Activated CD4-positive, alpha-beta T cell treated with anti-CD3 and anti-CD28 coated beads, Interleukin-2, amount 50 U/mL, for 24 hours (primary cell): ENCODE data around the gene ACTR1A.
A peak's percentile ranks its signal among the peaks of the same experiment; 100 is the strongest.
"Not testable (repeated sequence)": the region's sequence is repeated elsewhere in the genome, so short reads cannot be mapped to it uniquely, and the experiment has no call there.

ENCODE experiments used
- DNase-seq, 2 donors: peaks; one replicate each; pipeline ENCODE4 v3.0.0-alpha.2; 2020; ENCODE audit warnings: low read depth in 1 of 2, low spot score in 1 of 2

The ACTR1A gene

DNA sequence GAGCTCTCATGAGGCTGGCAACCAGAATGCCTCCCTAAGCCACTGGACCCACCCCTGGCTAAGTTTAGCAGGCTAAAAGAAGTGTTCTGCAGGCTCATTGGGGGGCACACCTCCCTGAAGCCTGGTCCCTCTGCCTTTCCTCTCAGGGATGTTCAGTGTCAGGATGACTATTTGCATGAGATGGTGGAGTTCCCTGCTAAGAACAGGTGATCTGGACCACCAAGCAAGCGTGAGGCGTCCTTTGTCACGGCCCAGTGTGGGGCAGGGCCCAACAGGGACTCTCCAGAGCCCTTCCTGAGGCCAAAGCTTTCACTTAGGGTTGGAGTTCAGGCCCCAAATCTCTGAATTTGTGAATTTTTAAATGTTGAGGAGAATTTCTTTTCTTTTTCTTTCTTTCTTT, 13.2 kb upstream of the ACTR1A start:
- no peak for DNase-seq

DNA sequence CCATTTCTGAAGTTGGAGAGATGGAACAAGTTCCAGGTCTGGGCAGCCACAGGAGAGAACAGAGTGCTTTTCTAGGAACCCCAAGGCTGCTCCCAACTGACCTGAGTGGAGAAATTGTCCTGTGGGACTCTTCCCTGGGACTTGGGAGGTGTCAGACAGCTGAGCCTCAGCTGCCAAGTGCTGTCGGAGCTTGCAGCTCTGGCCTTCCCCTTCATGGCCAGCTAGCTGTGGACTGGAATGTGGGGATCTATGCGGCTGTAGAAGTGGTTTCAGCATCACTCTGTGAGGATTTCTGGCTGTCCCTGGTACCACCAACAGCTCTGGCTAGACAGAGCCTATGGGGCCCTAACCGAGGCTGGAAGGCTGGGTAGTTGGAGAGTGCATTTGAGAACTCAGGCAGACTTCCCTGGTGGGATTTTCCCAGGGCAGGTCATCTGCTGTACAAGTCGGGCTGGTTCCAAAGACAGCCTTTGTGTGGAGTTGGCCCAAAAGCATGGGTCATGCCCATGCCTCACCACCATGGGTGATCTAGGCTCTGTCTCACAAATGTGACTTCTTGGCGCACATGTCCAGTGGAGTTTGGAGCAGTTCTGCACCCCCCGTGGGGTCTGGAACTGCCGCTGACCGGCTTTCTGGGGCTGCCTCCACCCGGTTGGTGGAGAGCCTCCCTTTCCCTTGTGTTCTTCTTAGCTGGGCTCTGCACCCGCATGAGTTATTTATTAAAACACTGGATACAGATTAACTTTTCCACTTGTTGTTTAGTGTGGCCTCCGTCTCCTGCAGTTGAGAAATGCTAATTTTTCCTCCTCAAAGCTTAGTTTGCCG, 12.2 kb upstream of the ACTR1A start:
- no peak for DNase-seq

DNA sequence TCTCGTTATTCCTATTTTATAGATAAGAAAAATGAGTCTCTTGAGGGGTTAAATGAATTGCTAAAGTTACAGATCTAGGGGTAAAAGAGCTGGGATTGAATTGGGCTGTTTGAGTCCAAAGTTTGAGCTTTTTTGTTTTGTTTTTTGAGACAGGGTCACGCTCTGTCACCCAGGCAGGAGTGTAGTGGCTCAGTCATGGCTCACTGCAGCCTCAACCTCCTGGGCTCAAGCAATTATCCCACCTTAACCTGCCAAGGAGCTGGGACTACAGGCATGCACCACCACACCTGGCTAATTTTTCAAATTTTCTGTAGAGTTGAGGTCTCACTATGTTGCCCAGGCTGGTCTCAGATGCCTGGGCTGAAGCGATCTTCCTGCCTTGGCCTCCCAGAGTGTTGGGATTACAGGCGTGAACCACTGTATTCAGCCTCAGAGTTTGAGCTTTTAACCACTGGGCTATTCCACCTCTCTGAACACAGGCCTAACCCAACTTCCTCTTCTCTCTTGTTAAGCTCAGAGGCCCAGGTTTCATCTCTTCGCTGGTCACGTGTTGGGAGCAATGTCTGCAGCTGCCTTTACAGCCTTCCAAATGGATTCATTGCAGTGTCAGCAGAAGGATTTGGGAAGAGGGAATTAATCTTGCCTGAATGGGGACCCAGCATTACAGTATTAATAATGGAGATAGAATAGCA, 9.2 kb upstream of the ACTR1A start:
- DNase-seq = no peak

DNA sequence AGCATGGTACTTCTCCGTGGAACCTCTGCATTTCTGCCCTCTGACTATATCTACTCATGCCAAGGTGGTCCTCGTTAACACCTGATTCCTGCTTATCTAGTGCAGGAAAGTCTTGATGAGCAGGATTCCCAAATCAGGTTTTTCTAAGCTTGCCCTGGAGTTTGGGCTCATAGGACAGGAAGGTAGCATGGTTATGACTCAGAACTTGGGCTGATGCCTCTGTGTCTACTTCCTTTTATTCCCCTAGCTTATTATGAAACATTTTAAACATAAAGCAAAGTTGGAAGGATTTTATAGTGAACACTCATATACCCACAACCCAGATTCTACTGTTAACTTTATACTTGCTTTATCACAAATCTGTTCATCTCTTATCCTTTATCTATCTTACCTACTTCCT, 6.9 kb upstream of the ACTR1A start:
- no peak for DNase-seq

DNA sequence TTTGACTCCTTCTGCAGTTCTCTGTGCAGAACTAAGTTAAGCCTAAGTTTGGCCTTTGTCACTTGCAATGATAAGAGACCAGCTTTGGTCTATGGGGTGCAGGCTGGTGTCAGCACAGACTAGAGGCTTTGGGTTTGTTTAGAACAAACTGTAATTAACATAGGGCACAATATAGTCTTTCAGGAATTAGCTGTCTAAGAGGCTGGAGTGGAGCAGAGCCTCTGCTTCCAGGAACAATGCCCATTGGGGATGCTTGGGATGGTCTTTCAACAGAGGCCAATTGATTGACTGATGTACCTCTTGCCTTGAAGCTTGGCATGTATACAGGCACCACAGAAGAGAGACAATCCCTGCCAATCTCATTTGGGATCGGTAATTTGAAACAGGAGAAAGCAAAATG, 6.0 kb upstream of the ACTR1A start:
- no peak for DNase-seq

DNA sequence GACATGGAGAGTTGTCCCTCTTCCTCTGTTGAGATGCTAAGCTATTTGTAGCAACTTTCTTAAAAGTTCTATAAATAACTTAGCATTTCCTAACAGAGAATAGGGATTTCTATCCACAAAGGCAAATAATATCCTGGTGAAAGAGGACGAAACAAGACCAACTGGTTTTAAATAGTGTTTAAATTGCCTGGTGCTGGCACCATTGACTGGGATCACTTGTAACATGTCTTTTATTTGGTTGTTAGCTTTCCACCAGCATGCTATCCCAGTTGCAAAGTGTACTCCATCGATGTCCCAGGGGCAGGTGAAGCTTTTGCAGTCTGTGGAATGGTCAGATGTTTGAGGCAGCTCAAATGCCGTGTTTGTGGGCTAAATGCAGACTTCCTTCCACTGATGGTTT, 5.0 kb upstream of the ACTR1A start:
- no peak for DNase-seq

DNA sequence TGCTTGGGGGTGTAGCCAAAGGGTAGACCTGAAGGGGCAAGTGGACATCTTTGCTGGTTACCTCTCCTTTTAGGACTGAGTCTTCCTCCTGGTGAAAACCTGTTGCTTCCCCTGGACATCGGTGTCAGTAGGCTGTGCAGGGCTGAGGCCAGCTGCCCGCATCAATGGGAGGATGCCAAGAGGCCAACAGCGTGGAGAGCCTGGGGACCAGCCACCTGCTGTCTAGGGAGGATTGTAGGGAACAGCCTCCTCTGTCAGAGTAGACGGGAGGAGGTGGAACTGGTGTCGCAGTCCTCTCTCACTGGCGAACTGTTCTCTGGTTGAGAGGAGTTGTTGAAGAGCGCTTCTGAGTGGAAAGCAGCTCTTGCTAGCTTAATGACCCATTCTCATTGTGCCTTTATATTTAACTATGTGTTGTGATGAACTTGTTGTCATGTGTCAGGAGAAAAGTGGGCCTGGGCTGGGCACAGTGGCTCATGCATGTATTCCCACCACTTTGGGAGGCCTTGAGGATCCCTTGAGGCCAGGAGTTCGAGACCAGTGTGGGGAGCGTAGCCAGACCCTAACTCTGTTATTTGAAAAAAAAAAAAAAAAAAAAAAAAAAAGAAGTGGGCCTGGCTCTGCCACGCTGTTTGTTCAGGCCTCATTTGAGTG, 3.1 kb upstream of the ACTR1A start:
- no peak for DNase-seq

DNA sequence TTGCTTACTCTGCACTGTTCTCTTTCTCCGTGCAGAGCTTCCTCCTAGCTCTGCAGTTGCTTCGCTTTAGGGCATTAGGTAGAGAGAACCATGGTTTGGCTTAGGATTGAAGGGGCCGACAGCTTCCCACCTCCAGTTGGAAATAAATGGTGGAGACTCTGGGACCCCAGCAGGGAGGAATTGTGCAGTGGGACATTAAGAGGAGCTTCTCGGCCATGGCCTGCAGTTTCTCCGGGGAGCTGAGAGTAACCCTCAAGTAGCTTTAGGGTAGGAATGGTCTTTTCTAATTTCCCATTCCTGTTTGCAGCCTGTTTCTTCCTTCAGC, 2.4 kb upstream of the ACTR1A start:
- DNase-seq = no peak

DNA sequence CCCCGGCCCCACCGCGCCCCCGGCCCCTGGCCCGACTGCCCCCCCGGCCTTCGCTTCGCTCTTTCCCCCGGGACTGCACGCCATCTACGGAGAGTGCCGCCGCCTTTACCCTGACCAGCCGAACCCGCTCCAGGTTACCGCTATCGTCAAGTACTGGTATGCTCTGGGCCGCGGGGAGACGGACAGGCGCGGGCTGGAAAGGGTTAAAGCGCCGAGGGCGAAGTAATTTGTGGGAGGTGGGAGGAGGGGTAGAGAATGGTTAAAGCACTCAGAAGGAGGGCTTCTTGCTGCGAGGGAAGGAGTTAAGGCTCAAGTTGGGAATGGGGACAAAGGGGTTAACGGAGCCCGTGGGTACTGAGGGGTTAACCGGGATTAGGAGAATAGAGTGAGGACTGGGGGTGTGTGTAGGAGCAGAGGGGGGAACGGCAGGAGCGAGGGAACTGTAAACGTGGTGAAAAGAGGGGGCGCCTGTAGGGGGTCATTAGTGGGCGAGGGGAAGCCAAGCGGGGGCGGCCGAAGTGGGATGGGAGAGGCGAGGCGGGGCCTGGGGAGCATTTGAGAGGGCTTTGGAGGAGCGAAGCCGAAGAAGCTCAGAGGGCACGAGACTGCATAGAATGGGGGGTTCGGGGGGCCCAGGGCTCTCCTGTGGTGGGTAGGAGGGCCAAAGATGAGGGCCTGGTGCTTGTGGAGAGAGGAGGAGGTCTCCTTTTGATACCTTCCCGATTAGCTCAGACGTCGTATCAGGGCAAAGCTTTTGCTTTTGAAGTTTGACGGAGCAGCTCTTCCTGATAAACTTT, 1.9 kb upstream of the ACTR1A start:
- peak in 1 of 2 donors; percentile 21 for DNase-seq

DNA sequence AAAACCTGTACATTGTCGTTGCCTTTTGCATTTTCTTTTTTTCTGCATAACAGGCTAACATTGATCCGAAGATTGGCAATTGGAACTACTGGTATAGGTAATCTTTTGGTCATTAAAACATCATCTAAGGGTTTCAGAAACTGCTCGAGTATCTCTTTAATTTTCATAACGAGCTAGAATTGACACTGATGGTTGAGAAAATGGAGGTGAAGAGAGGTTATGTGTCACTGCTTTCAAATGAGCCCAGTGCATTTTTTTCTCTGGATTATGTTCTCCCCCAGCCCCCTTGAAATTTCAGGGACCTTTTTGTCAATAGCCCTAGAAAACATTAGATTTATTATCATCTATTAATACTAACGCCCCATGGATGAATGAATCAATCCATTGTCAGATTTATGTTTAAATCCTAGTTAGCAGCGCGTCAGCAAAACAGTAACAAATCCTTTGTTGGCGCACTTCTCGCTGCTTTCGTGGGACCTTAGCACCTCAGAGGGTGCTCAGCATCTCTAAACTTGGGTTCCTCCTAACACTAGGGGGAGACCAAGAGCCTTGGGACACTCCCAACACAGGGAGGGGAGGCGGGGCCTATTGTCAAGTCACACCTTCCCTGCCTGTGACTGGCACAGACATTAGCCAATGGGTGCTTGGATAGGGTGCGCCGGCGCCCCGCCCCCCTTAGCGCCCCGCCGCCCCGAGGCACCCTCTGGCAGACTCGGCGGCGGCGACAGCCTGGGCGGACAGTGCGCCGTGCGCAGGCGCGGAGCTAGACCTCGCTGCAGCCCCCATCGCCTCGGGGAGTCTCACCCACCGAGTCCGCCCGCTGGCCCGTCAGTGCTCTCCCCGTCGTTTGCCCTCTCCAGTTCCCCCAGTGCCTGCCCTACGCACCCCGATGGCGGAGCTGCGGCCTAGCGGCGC, 1.0 kb upstream of the ACTR1A start, which contains the start of gene SUFU:
SUFU (plus strand) TSS at position 709 of the 915 bp plus-strand sequence; CDS start at position 890, 181 bp downstream.
- peak; percentile 94 to 100 for DNase-seq

DNA sequence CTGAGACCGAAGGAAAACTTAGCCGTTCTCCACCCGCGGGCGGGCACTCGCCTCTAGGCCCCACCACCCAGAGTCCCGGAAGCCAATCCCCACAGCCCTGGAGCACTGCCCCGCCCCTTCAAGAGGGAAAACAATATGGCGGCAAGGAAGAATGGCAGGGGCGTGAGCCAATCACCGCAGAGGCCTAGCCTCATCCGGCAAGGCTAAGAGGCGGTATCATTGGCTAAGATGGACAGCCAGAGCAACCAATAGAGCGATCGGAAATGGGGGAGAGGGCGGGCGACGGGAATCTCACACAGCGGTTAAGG, 529 bp downstream of the ACTR1A start:
- peak; percentile 93 to 98 for DNase-seq

DNA sequence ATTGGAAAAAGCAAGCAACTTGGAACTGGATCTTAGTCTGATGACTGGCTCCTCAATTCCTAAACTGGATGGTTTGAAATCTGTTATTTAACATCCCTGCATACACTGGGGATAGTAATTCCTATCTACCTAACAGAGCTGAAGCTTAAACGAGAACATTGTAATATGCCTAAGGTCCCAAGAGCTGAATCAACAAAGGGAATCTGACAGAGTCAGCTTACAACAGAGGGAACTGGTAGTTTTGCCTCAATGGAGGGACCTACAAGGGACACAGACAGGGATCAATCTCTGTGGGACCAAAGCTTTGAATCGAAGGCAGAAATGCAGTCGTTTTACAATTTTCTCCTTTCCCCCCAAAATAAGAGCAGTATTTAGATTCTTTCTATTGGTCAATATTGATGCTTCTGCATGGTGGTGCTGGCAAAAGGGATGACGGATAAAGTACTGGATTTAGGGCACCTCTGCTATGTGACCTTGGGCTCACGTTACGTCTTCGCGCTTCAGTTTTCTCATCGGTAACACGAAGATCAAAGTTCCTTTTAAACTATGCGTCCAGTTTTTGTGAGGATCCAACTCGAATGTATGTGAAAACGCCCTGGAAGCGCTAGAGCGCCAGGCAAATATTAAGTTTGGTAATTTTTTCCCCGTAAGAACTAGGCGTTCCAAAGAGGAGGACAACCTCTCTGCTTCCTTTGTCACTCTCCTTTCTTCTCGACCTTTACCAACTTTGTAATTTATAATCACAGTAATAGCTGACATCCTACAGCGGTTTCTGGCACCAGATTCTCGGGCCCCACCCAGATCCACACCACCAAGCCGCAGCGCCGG, 1.1 kb downstream of the ACTR1A start:
- DNase-seq = no peak

DNA sequence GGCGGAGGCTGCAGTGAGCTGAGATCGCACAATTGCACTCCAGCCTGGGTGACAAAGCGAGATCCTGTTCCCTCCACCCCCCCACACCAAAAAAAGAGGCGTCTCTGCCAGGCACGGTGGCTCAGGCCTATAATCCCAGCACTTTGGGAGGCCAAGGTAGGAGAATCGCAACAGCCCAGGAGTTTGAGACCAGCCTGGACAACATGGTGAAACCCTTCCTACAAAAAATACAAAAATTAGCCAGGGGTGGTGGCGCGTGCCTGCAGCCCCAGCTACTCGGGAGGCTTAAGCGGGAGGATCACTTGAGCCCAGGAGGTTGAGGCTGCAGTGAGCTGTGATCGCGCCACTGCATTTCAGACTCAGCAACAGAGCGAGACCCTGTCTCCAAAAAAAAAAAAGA, 1.8 kb downstream of the ACTR1A start:
- not testable (repeated sequence) for DNase-seq

DNA sequence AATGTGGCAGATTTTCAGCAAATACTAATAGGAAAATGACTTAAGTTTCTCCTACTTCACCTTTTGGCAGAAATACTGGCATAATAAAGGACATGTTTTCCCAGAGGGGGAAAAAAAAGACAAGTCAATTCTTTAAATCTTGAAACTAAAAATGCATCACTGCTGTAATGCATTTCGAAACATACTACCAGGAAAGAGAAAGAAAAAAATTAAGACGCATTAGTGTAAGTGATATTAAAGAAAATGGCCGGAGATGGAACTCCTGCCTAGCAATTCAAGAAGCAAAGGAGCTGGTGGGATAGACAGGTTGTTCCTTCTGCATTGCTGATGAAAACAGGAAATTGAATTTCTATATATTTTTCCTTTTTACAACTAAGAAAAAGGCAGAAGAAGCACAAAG, 3.2 kb downstream of the ACTR1A start:
- DNase-seq = no peak

DNA sequence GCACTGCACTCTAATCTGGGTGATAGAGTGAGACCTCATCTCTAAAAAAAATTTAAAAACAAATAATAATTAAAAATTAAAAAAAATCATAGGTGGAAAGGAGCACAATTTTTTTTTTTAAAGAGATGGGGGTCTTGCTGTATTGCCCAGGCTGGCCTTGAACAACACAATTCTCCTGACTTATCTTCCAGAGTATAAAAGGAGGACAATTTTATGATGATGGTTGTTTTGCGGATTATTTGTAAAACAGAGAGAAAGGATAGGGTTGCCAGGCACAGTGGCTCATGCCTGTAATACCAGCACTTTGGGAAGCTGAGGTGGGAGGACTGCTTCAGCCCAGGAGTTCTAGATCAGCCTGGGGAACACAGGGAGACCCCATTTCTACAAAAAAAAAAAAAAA, 5.0 kb downstream of the ACTR1A start:
- no peak for DNase-seq

DNA sequence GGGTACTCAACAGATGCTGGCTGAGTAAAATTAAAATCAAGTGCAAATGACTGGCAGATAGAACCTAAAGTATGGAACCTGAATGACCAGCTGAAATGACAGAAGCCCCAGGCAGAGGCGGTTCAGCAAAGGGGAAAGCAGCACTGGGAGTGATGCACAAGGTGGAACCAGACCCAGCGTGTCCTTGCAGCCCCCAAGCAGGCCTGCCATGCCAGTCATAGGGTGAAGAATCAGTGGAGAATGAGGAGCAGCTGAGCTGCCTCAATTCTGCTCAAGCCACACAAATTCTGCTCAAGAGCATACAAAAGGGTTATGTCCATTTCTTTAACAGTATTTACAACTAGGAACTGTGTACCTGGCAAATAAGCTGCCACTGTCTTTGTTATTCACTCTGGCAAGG, 8.7 kb downstream of the ACTR1A start:
- DNase-seq = no peak

DNA sequence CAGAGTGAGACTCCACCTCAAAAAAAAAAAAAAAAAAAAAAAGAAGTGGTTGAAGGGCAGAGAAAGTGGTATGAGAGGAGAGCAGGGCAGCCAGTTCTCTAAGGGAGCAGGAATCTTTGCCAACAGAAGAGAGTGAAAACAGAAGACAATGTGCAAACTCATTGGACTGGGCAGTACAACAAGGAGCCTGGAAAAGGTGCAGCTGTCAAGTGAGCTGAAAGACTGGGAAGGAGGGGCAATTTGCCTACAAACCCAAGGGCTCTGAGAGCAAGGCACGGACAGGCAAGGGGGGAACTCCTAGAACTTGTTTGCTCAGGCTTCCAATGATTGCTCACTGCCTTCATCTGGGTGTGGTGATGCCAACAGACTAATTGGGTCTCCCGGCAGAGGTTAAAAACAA, 9.5 kb downstream of the ACTR1A start:
- DNase-seq = no peak

DNA sequence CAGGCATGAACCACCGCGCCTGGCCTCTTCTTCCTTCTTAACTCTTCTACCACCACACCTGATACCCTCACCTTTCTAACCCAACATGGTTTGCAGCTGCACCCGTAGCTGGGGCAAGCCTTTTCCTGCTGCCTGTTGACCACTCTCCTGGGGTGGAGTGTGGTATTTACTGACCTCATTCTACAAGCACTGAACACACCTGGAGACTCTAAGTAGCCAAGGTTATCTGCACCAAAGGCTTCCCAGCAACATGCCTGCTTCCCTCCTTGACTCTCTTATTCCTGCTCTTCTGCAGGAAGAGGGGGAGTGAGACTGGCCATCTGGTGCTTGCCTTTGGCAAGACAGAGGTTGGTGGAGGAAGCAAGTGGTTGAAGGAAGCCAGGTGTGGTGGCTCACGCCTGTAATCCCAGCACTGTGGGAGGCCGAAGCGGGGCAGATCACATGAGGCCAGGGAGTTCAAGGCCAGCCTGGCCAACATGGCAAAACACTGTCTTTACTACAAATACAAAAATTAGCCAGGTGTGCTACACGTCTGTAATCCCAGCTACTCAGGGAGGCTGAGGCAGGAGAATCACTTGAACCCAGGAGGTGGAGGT, 10.1 kb downstream of the ACTR1A start:
- no peak for DNase-seq

DNA sequence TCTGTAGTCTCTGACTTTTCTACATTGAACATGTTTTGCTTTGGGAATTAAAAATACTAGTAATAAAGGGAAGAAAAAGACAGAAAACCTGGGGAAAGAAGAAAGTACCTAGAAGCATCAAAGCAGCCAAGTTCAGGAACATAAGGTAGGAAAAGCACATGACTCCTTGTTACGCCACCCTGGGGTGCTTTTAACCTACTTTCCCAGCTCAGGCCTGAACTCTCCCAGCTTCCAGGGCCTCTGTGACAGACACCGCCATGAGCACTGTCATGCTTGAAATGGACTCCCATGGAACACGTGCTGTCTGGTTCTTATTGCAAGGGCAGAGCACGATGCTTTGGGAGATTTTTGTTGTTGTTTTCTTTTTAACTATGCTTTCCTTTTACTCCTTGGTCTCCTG, 11.4 kb downstream of the ACTR1A start:
- no peak for DNase-seq
